Urinary bladder (tissue), 4 donors: Measurements from ENCODE around the gene TRIM71. TPM values are rescaled to one million over a fixed set of nuclear protein-coding genes. Genes with fewer than 3 reads are reported as not detected.
"Not testable (repeated sequence)": the region's sequence is repeated elsewhere in the genome, so short reads cannot be mapped to it uniquely, and the experiment has no call there.

Experiments
- DNase-seq: peaks from one replicate; pipeline ENCODE4 v3.0.0-alpha.2; 2015; ENCODE audit errors: extremely low spot score
- H3K27ac ChIP-seq: one replicate; pipeline ENCODE4 v1.5.1; 2013; ENCODE audit warnings: low read depth, mild to moderate bottlenecking, moderate library complexity
- H3K36me3 ChIP-seq: one replicate; pipeline ENCODE4 v1.6.1; 2013; ENCODE audit warnings: mild to moderate bottlenecking, moderate library complexity; ENCODE audit not compliant: insufficient read depth
- H3K4me1 ChIP-seq: one replicate; pipeline ENCODE4 v1.6.1; 2013; ENCODE audit warnings: mild to moderate bottlenecking, moderate library complexity; ENCODE audit not compliant: insufficient read depth
- H3K4me3 ChIP-seq: one replicate; pipeline ENCODE4 v1.5.1; 2013; ENCODE audit warnings: low read depth, low read length
- WGBS: extraction: QIAGEN DNeasy Blood & Tissue Kit; methylation state at CpG from one replicate; pipeline ENCODE4 v1.1.7; 2013; 5-methylcytosine and 5-hydroxymethylcytosine counted together
- polyA plus RNA-seq: library from polyadenylated mRNA; stranded (reverse); fragments of 200-250 nt; gene quantifications from one replicate; pipeline ENCODE4 v1.2.3, GENCODE V29; 2013
- total RNA-seq: library from RNA; depleted of rRNA; stranded (reverse); fragments of >200 nt; gene quantifications from one replicate; pipeline ENCODE4 v1.2.3, GENCODE V29; 2014
- donor health status: healthy with polysubstance abuse.
- donor health status: healthy.

The TRIM71 gene
- total and polyA plus RNA-seq, 2 donors, result 0.74 TPM; not detected in 1

- DNase-seq, result no peak
- Histone ChIP-seq H3K4me1 (no peaks in the 10 kb centered on the region), H3K27ac (no peak overlapping the region), H3K36me3 (no peaks in the 10 kb centered on the region), H3K4me3 (no peak overlapping the region)
- WGBS, result 70% methylated on average over 7 of the region's 7 CpGs
Measured at GRCh38 chr3:32901005-32901932, 83.5 kb downstream of the TRIM71 start.

GRCh38 chr3:32902887-32903371, 85.1 kb downstream of the TRIM71 start:
- not testable (repeated sequence) for DNase-seq, H3K36me3 ChIP-seq, H3K27ac ChIP-seq, H3K4me3 ChIP-seq, H3K4me1 ChIP-seq
- WGBS, result 36% methylated on average over 31 of the region's 31 CpGs

- no peak overlapping the region for H3K4me3 ChIP-seq
- no peak for DNase-seq
- no peaks in the 10 kb centered on the region for H3K36me3 ChIP-seq
- H3K27ac ChIP-seq, result no peak overlapping the region
- 95% methylated on average over 10 of the region's 10 CpGs for WGBS
- H3K4me1 ChIP-seq, result no peaks in the 10 kb centered on the region
Measured at GRCh38 chr3:32903953-32904352, 86.2 kb downstream of the TRIM71 start.

- no peak for DNase-seq
- 91% methylated on average over 3 of the region's 3 CpGs for WGBS
- Histone ChIP-seq H3K27ac (no peak overlapping the region), H3K4me1 (no peaks in the 10 kb centered on the region), H3K4me3 (no peak overlapping the region), H3K36me3 (no peaks in the 10 kb centered on the region)
Measured at GRCh38 chr3:32909999-32910398, 92.2 kb downstream of the TRIM71 start.

- H3K27ac ChIP-seq, result no peak overlapping the region
- H3K4me1 ChIP-seq, result no peaks in the 10 kb centered on the region
- WGBS, result 92% methylated on average over 2 of the region's 2 CpGs
- H3K4me3 ChIP-seq, result no peak overlapping the region
- DNase-seq, result no peak
- H3K36me3 ChIP-seq, result no peaks in the 10 kb centered on the region
Measured at GRCh38 chr3:32910954-32911353, 93.2 kb downstream of the TRIM71 start.

- Histone ChIP-seq H3K4me1 (no peaks in the 10 kb centered on the region), H3K4me3 (no peak overlapping the region), H3K36me3 (no peaks in the 10 kb centered on the region), H3K27ac (no peak overlapping the region)
- WGBS, result 93% methylated on average over 1 of the region's 1 CpG
- DNase-seq, result no peak
Measured at GRCh38 chr3:32912046-32912445, 94.2 kb downstream of the TRIM71 start.

- Histone ChIP-seq H3K4me3 (no peak overlapping the region), H3K36me3 (no peaks in the 10 kb centered on the region), H3K27ac (no peak overlapping the region), H3K4me1 (no peaks in the 10 kb centered on the region)
- no peak for DNase-seq
- WGBS, result 31% methylated on average over 7 of the region's 7 CpGs
Measured at GRCh38 chr3:32913790-32914446, 96.1 kb downstream of the TRIM71 start.

- no peaks in the 10 kb centered on the region for H3K36me3 ChIP-seq
- H3K4me3 ChIP-seq, result no peak overlapping the region
- H3K27ac ChIP-seq, result no peak overlapping the region
- no peaks in the 10 kb centered on the region for H3K4me1 ChIP-seq
- 89% methylated on average over 2 of the region's 2 CpGs for WGBS
- no peak for DNase-seq
Measured at GRCh38 chr3:32919920-32920319, 102.1 kb downstream of the TRIM71 start.

- 90% methylated on average over 7 of the region's 7 CpGs for WGBS
- Histone ChIP-seq H3K36me3 (no peaks in the 10 kb centered on the region), H3K27ac (no peak overlapping the region), H3K4me3 (no peak overlapping the region), H3K4me1 (no peaks in the 10 kb centered on the region)
- DNase-seq, result no peak
Measured at GRCh38 chr3:32922078-32922477, 104.3 kb downstream of the TRIM71 start.

GRCh38 chr3:32930161-32930560, 112.4 kb downstream of the TRIM71 start:
- DNase-seq, result no peak
- H3K4me1 ChIP-seq, result no peaks in the 10 kb centered on the region
- no peaks in the 10 kb centered on the region for H3K36me3 ChIP-seq
- no peak overlapping the region for H3K27ac ChIP-seq
- H3K4me3 ChIP-seq, result no peak overlapping the region
- WGBS, result 95% methylated on average over 3 of the region's 3 CpGs

- not testable (repeated sequence) for DNase-seq, H3K27ac ChIP-seq, H3K36me3 ChIP-seq, H3K4me3 ChIP-seq, H3K4me1 ChIP-seq
- WGBS, result 78% methylated on average over 2 of the region's 2 CpGs
Measured at GRCh38 chr3:32931273-32931672, 113.5 kb downstream of the TRIM71 start.

GRCh38 chr3:32934150-32934742, 116.4 kb downstream of the TRIM71 start:
- 79% methylated on average over 5 of the region's 5 CpGs for WGBS
- Histone ChIP-seq H3K4me1 (no peaks in the 10 kb centered on the region), H3K4me3 (no peak overlapping the region), H3K36me3 (no peaks in the 10 kb centered on the region), H3K27ac (no peak overlapping the region)
- DNase-seq, result no peak

- Histone ChIP-seq H3K4me1 (no peaks in the 10 kb centered on the region), H3K27ac (no peak overlapping the region), H3K36me3 (no peaks in the 10 kb centered on the region), H3K4me3 (no peak overlapping the region)
- DNase-seq, result no peak
- WGBS, result 38% methylated on average over 2 of the region's 2 CpGs
Measured at GRCh38 chr3:32937331-32937730, 119.5 kb downstream of the TRIM71 start.
